HG03460 (cell line): ENCODE data around the gene TMOD1.
"Not testable (repeated sequence)": the region's sequence is repeated elsewhere in the genome, so short reads cannot be mapped to it uniquely, and the experiment has no call there.

Source experiments
- ATAC-seq: cut with Tn5 transposase; IDR thresholded peaks from one replicate; pipeline ENCODE4 v1.9.1; 2021; ENCODE audit not compliant: unreplicated experiment

Gene TMOD1

GRCh38 chr9:97564291-97565175 is 63.1 kb downstream of the TMOD1 start:
- no peak for ATAC-seq

- ATAC-seq = no peak
These were observed 63.8 kb downstream of the TMOD1 start for GRCh38 chr9:97565262-97565661.

- ATAC-seq = no peak
These were observed 65.9 kb downstream of the TMOD1 start for GRCh38 chr9:97567182-97567893.

- ATAC-seq = no peak
These were observed 66.4 kb downstream of the TMOD1 start for GRCh38 chr9:97567894-97568202.

GRCh38 chr9:97568461-97569275 is 67.2 kb downstream of the TMOD1 start:
- no peak for ATAC-seq

- no peak for ATAC-seq
These were observed 69.4 kb downstream of the TMOD1 start for GRCh38 chr9:97570899-97571298.

GRCh38 chr9:97571664-97572063 is 70.2 kb downstream of the TMOD1 start:
- ATAC-seq = no peak

- ATAC-seq = no peak
These were observed 70.9 kb downstream of the TMOD1 start for GRCh38 chr9:97572196-97572891.

- ATAC-seq = no peak
These were observed 71.5 kb downstream of the TMOD1 start for GRCh38 chr9:97572892-97573365.

GRCh38 chr9:97573482-97574073 is 72.1 kb downstream of the TMOD1 start:
- ATAC-seq = no peak

GRCh38 chr9:97574101-97574571 is 72.7 kb downstream of the TMOD1 start:
- not testable (repeated sequence) for ATAC-seq

GRCh38 chr9:97574921-97575672 is 73.6 kb downstream of the TMOD1 start:
- ATAC-seq = not testable (repeated sequence)

GRCh38 chr9:97575673-97576200 is 74.3 kb downstream of the TMOD1 start:
- ATAC-seq = no peak

- ATAC-seq = no peak
These were observed 75.6 kb downstream of the TMOD1 start for GRCh38 chr9:97577051-97577450.

GRCh38 chr9:97578846-97579245 is 77.4 kb downstream of the TMOD1 start:
- ATAC-seq = no peak

- ATAC-seq = no peak
These were observed 78.4 kb downstream of the TMOD1 start for GRCh38 chr9:97579914-97580313.

GRCh38 chr9:97581590-97581989 is 80.1 kb downstream of the TMOD1 start:
- not testable (repeated sequence) for ATAC-seq

GRCh38 chr9:97584778-97585177 is 83.3 kb downstream of the TMOD1 start:
- ATAC-seq = not testable (repeated sequence)

GRCh38 chr9:97586909-97587308 is 85.4 kb downstream of the TMOD1 start:
- ATAC-seq = not testable (repeated sequence)
